H1 (cell line): ENCODE results near the gene MREG. TPM values are rescaled to one million over a fixed set of nuclear protein-coding genes. Genes with fewer than 3 reads are reported as not detected.

Experiments
- KDM1A ChIP-seq: fragments of 200-600, 300-600 bp; sonication (generic); IDR thresholded peaks from 2 replicates; pipeline ENCODE4 v1.7.1; 2016; ENCODE audit warnings: mild to moderate bottlenecking, low read length, borderline replicate concordance
- SRF ChIP-seq: IDR thresholded peaks from 2 replicates; pipeline ENCODE4 v1.6.1; 2011; ENCODE audit warnings: mild to moderate bottlenecking, low read depth, low read length, moderate library complexity
- polyA plus RNA-seq, 7 experiments: library from polyadenylated mRNA; depleted of rRNA in 3 of 7; stranded (reverse) in 5 of 7; unstranded in 2 of 7; fragments of >200 nt in 5 of 7; fragments of 200-250 nt in 2 of 7; gene quantifications; 1 replicate in 5 of 7; 2 replicates in 1 of 7; 4 replicates in 1 of 7; pipeline versions ENCODE4 v1.2.1 to v1.2.3, GENCODE V29; 2011 to 2013; ENCODE audit warnings: missing spikeins in 2 of 7, mixed read lengths in 2 of 7
- total RNA-seq: library from RNA; stranded (reverse); fragmentation: NEBNext Ultra II Directional; extraction: Animal tissue kit (Norgen Biotek cat#: 25700); gene quantifications from 2 replicates; pipeline ENCODE4 v1.2.1, GENCODE V29; 2021
- TF ChIP-seq, protein P1 (sequence below): IDR thresholded peaks from 2 replicates; pipeline ENCODE4 v1.6.1; 2012; ENCODE audit warnings: inconsistent platforms

The MREG gene
- total and polyA plus RNA-seq, 2 of the 8 experiments (the other 6 are each of a cell fraction or from before 2014, with no cell fraction given), result 7.5 to 31.9 TPM

DNA sequence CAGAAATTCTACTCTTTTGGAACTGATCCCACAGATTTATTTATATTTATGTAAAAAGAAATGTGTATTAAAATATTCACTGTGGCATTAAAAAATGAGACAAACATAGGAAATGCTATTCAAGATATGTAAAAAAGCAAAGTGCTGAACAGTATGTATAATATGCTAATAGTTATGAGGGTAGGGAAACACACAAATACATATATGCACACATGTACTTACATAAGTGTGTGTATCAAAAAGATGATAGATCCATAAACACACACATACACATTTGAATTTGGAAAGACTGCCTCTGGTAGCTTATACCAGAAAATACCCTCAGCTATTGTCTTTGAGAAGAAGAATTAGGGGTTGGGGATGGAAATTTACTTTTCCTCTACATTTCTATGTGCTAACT lies 103.2 kb downstream of the MREG start (continued):
- TF ChIP-seq, protein P1, sequence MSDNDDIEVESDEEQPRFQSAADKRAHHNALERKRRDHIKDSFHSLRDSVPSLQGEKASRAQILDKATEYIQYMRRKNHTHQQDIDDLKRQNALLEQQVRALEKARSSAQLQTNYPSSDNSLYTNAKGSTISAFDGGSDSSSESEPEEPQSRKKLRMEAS, result no peak
- TF ChIP-seq SRF, result no peak
- no peak for TF ChIP-seq KDM1A
- TF ChIP-seq, all 59 proteins: peak for 0
